SK-N-SH (cell line): ENCODE measurements around the gene CFAP100. TPM values are rescaled to one million over a fixed set of nuclear protein-coding genes. Genes with fewer than 3 reads are reported as not detected.

Experiments
- CTCF ChIA-PET: fragments of 300-600, 350-600 bp; formaldehyde crosslinking; extraction: SDS; loops from one replicate; lab custom pipeline; 2021; lab: Yijun Ruan, JAX
- POLR2A ChIA-PET: fragments of 350-600 bp; sonication (Branson Sonifier 250); formaldehyde crosslinking; extraction: SDS; loops from one replicate; lab custom pipeline; 2020; ENCODE audit warnings: antibody characterized with exemption, inconsistent platforms; lab: Yijun Ruan, JAX
- DNase-seq: peaks from one replicate; pipeline ENCODE4 v3.0.0; 2012
- H2AFZ ChIP-seq: fragments of 200-600 bp; sonication (generic); 2 replicates; pipeline ENCODE4 v1.8.1; 2016; ENCODE audit warnings: antibody characterized with exemption, mild to moderate bottlenecking, low read depth
- H3F3A ChIP-seq: fragments of 200-600 bp; sonication (generic); replicated peaks from 2 replicates; pipeline ENCODE3; 2016; ENCODE audit warnings: antibody characterized with exemption, mild to moderate bottlenecking; ENCODE audit not compliant: insufficient read depth
- H3K27ac ChIP-seq, 2 experiments: fragments of 200-500 bp in 1 of 2; fragments of 200-600 bp in 1 of 2; sonication (Bioruptor generic) in 1 of 2; sonication (generic), shearing (Covaris generic) in 1 of 2; 2 replicates each; pipeline versions ENCODE4 v1.5.1 to v1.6.1; 2014 to 2016; ENCODE audit warnings: low read depth in 2 of 2, inconsistent platforms in 1 of 2, low read length in 1 of 2, mild to moderate bottlenecking in 1 of 2, mixed read lengths in 1 of 2
- H3K27me3 ChIP-seq: fragments of 200-600 bp; sonication (generic), shearing (Covaris generic); 2 replicates; pipeline ENCODE4 v1.6.1; 2016; ENCODE audit warnings: mixed run types; ENCODE audit not compliant: insufficient read depth
- H3K36me3 ChIP-seq, 2 experiments: fragments of 200-500 bp in 1 of 2; fragments of 200-600 bp in 1 of 2; sonication (Bioruptor generic) in 1 of 2; sonication (generic) in 1 of 2; replicated peaks in 1 of 2; 2 replicates each; pipeline versions ENCODE3 to v1.5.1; 2014 to 2016; ENCODE audit warnings: low read length in 1 of 2, mild to moderate bottlenecking in 1 of 2; ENCODE audit not compliant: insufficient read depth in 2 of 2, control insufficient read depth in 1 of 2
- H3K4me1 ChIP-seq, 2 experiments: fragments of 200-500 bp in 1 of 2; fragments of 200-600 bp in 1 of 2; sonication (Bioruptor generic) in 1 of 2; sonication (generic), shearing (Covaris generic) in 1 of 2; 2 replicates each; pipeline versions ENCODE4 v1.5.1 to v1.6.1; 2014 to 2016; ENCODE audit warnings: low read depth in 1 of 2, low read length in 1 of 2, mixed run types in 1 of 2; ENCODE audit not compliant: insufficient read depth in 2 of 2, control insufficient read depth in 1 of 2
- H3K4me2 ChIP-seq: fragments of 200-600 bp; sonication (generic), shearing (Covaris generic); 2 replicates; pipeline ENCODE4 v1.6.1; 2017; ENCODE audit warnings: mixed run types
- H3K4me3 ChIP-seq, 2 experiments: fragments of 200-500 bp in 1 of 2; fragments of 200-600 bp in 1 of 2; sonication (Bioruptor generic) in 1 of 2; sonication (generic), shearing (Covaris generic) in 1 of 2; 2 replicates each; pipeline versions ENCODE4 v1.5.1 to v1.8.1; 2014 to 2016; ENCODE audit warnings: low read depth in 2 of 2, inconsistent platforms in 1 of 2, low read length in 1 of 2, mild to moderate bottlenecking in 1 of 2, mixed read lengths in 1 of 2, moderate library complexity in 1 of 2
- H3K79me2 ChIP-seq: fragments of 200-600 bp; sonication (generic); 2 replicates; pipeline ENCODE4 v1.8.1; 2017; ENCODE audit warnings: mild to moderate bottlenecking; ENCODE audit not compliant: insufficient read depth
- H3K9ac ChIP-seq: fragments of 200-600 bp; sonication (generic); 2 replicates; pipeline ENCODE4 v1.6.1; 2017; ENCODE audit warnings: mixed run types
- H3K9me2 ChIP-seq: fragments of 200-600 bp; sonication (generic); 2 replicates; pipeline ENCODE4 v1.6.1; 2017; ENCODE audit warnings: mixed run types
- H3K9me3 ChIP-seq: fragments of 200-600 bp; sonication (generic); 2 replicates; pipeline ENCODE4 v1.6.1; 2017; ENCODE audit warnings: mixed run types, mild to moderate bottlenecking, moderate library complexity
- H4K20me1 ChIP-seq: fragments of 200-600 bp; sonication (generic); 2 replicates; pipeline ENCODE4 v1.6.1; 2017; ENCODE audit warnings: mild to moderate bottlenecking, mixed run types; ENCODE audit not compliant: insufficient read depth
- CTCF ChIP-seq: fragments of 200-600 bp; sonication (generic); IDR thresholded peaks from 2 replicates; pipeline ENCODE4 v1.6.1; 2017; ENCODE audit warnings: antibody characterized with exemption, mild to moderate bottlenecking, moderate library complexity
- ELF1 ChIP-seq: IDR thresholded peaks from 2 replicates; pipeline ENCODE4 v1.4.0; 2012
- FOSL2 ChIP-seq: IDR thresholded peaks from 2 replicates; pipeline ENCODE4 v1.4.0; 2012; ENCODE audit warnings: low read depth, mild to moderate bottlenecking, moderate library complexity, borderline replicate concordance
- FOXJ3 ChIP-seq: sonication (generic); formaldehyde crosslinking; IDR thresholded peaks from 2 replicates; pipeline ENCODE4 v1.5.1; 2020; ENCODE audit warnings: mild to moderate bottlenecking, missing genetic modification reagents
- GABPA ChIP-seq: IDR thresholded peaks from 2 replicates; pipeline ENCODE4 v1.4.0; 2012; ENCODE audit warnings: low read depth, mild to moderate bottlenecking
- JUND ChIP-seq: IDR thresholded peaks from 2 replicates; pipeline ENCODE4 v1.4.0; 2012
- MXI1 ChIP-seq: IDR thresholded peaks from 2 replicates; pipeline ENCODE4 v1.6.1; 2012; ENCODE audit warnings: mild to moderate bottlenecking, low read depth, low read length, improper control_type of control experiment
- NFIC ChIP-seq: IDR thresholded peaks from 2 replicates; pipeline ENCODE4 v1.4.0; 2012; ENCODE audit warnings: borderline replicate concordance
- NRF1 ChIP-seq: IDR thresholded peaks from 2 replicates; pipeline ENCODE4 v1.6.1; 2012; ENCODE audit warnings: low read depth, mild to moderate bottlenecking, low read length
- POLR2AphosphoS5 ChIP-seq: IDR thresholded peaks from 2 replicates; pipeline ENCODE4 v1.6.1; 2012; ENCODE audit warnings: low read depth, low read length
- REST ChIP-seq: IDR thresholded peaks from 2 replicates; pipeline ENCODE4 v1.6.1; 2012; ENCODE audit warnings: mild to moderate bottlenecking, low read depth, low read length, moderate library complexity
- SIN3A ChIP-seq: IDR thresholded peaks from 2 replicates; pipeline ENCODE4 v1.6.1; 2012; ENCODE audit warnings: low read depth, mild to moderate bottlenecking, low read length, moderate library complexity, borderline replicate concordance
- TCF12 ChIP-seq: IDR thresholded peaks from 2 replicates; pipeline ENCODE4 v1.4.0; 2012
- YY1 ChIP-seq: IDR thresholded peaks from 2 replicates; pipeline ENCODE4 v1.4.0; 2012; ENCODE audit warnings: low read depth, mild to moderate bottlenecking
- ZBTB33 ChIP-seq: IDR thresholded peaks from 2 replicates; pipeline ENCODE4 v1.4.0; 2012; ENCODE audit warnings: low read depth, borderline replicate concordance
- WGBS: methylation state at CpG from one replicate; pipeline ENCODE4 v1.1.6; 2017; ENCODE audit warnings: low lambda C conversion rate; 5-methylcytosine and 5-hydroxymethylcytosine counted together
- polyA plus RNA-seq, 3 experiments: library from polyadenylated mRNA; depleted of rRNA; stranded (reverse); fragments of >200 nt; gene quantifications; 2 replicates each; pipeline ENCODE4 v1.2.3, GENCODE V29; 2012

Gene CFAP100
- polyA plus RNA-seq, 1 of the 3 experiments (the other 2 are of a cell fraction) = not detected

- no peak overlapping the region for H3K4me3 ChIP-seq
- H3K9me2 ChIP-seq = no peaks in the 10 kb centered on the region
- WGBS = 64% methylated on average over 11 of the region's 27 CpGs
- H3K9ac ChIP-seq = no peak overlapping the region
- CTCF ChIA-PET = no interaction called here
- H3K27ac ChIP-seq = no peak overlapping the region
- TF ChIP-seq SIN3A (no peak), REST (no peak), FOXJ3 (CRISPR knock-in tag) (no peak), NRF1 (no peak), FOSL2 (no peak), JUND (no peak), TCF12 (no peak), MXI1 (no peak), CTCF (no peak), POLR2AphosphoS5 (no peak), GABPA (no peak), NFIC (no peak), ELF1 (no peak), YY1 (no peak), ZBTB33 (no peak)
- POLR2A ChIA-PET = no interaction called here
- no peaks in the 10 kb centered on the region for H4K20me1 ChIP-seq
- H3F3A ChIP-seq = no peaks in the 10 kb centered on the region
- H3K4me1 ChIP-seq = peaks cover 0 to 16% of the 10 kb centered on the region in 2 experiments; a peak in 1 of 4 replicates
- peaks cover 25% of the 10 kb centered on the region for H3K27me3 ChIP-seq
- H3K9me3 ChIP-seq = no peaks in the 10 kb centered on the region
- H2AFZ ChIP-seq = no peak overlapping the region
- H3K79me2 ChIP-seq = no peaks in the 10 kb centered on the region
- H3K36me3 ChIP-seq = no peaks in the 10 kb centered on the region
- DNase-seq = no peak
- no peak overlapping the region for H3K4me2 ChIP-seq
These were observed 41.9 kb upstream of the CFAP100 start for GRCh38 chr3:126352476-126353454.
